ENCODE results near the gene THAP2.
"Not testable (repeated sequence)": the region's sequence is repeated elsewhere in the genome, so short reads cannot be mapped to it uniquely, and the experiment has no call there.

THAP2 gene

GRCh38 chr12:71694099-71694820 lies 30.2 kb downstream of the THAP2 start:
- DNase-seq (ENCODE audit: low read depth): peak; percentile 76
- no peak for TF ChIP-seq CTCF (IDR thresholded peaks at IDR 0.05; ENCODE audit: insufficient read depth, low read depth, low read length, missing control alignments)
- peak overlapping the region; percentile 26 for H3K4me3 ChIP-seq (ENCODE audit: low read depth, low read length)

- no peak for DNase-seq (ENCODE audit: low read depth)
- TF ChIP-seq CTCF (IDR thresholded peaks at IDR 0.05; ENCODE audit: insufficient read depth, low read depth, low read length, missing control alignments): no peak
- no peak overlapping the region for H3K4me3 ChIP-seq (ENCODE audit: low read depth, low read length)
Observed at GRCh38 chr12:71695782-71696181, 31.7 kb downstream of the THAP2 start.

- DNase-seq (ENCODE audit: low read depth); H3K4me3 ChIP-seq (ENCODE audit: low read depth, low read length): not testable (repeated sequence)
Observed at GRCh38 chr12:71702181-71702580, 38.1 kb downstream of the THAP2 start.

GRCh38 chr12:71702590-71702989 lies 38.5 kb downstream of the THAP2 start:
- TF ChIP-seq CTCF (IDR thresholded peaks at IDR 0.05; ENCODE audit: insufficient read depth, low read depth, low read length, missing control alignments): no peak
- no peak for DNase-seq (ENCODE audit: low read depth)
- H3K4me3 ChIP-seq (ENCODE audit: low read depth, low read length): no peak overlapping the region

- no peak overlapping the region for H3K4me3 ChIP-seq (ENCODE audit: low read depth, low read length)
- no peak for DNase-seq (ENCODE audit: low read depth)
- TF ChIP-seq CTCF (IDR thresholded peaks at IDR 0.05; ENCODE audit: insufficient read depth, low read depth, low read length, missing control alignments): no peak
Observed at GRCh38 chr12:71703206-71703605, 39.1 kb downstream of the THAP2 start.

- no peak for DNase-seq (ENCODE audit: low read depth)
- TF ChIP-seq CTCF (IDR thresholded peaks at IDR 0.05; ENCODE audit: insufficient read depth, low read depth, low read length, missing control alignments): no peak
Observed at GRCh38 chr12:71704920-71705319, 40.8 kb downstream of the THAP2 start.

GRCh38 chr12:71708658-71709057 lies 44.6 kb downstream of the THAP2 start:
- TF ChIP-seq CTCF (IDR thresholded peaks at IDR 0.05; ENCODE audit: insufficient read depth, low read depth, low read length, missing control alignments): no peak
- no peak for DNase-seq (ENCODE audit: low read depth)
- no peak overlapping the region for H3K4me3 ChIP-seq (ENCODE audit: low read depth, low read length)

More at GRCh38 chr12:71704920-71705319, 40.8 kb downstream of the THAP2 start:
- H3K4me3 ChIP-seq (ENCODE audit: low read depth, low read length): no peak overlapping the region

Data from GM12865 (cell line).